ENCODE results near the gene ISM1. TPM values are rescaled to one million over a fixed set of nuclear protein-coding genes. Genes with fewer than 3 reads are reported as not detected.

ISM1 gene
- total RNA-seq, 4 donors from 2014 or later = 0.55 to 0.64 TPM; not detected in 2

GRCh38 chr20:13305284-13305683 is 84.2 kb downstream of the ISM1 start:
- intact Hi-C loops (cut with DNase I; ENCODE audit: low total_unique reads) = no loop called here
- H3K4me1 ChIP-seq = no peaks in the 10 kb centered on the region
- H3K27me3 ChIP-seq = no peaks in the 10 kb centered on the region
- H3K27ac ChIP-seq = no peak overlapping the region
- WGBS, 2 donors (ENCODE audit: low coverage in 1 of 2) = 59 to 79% methylated on average over 3 to 6 of the region's 6 CpGs
- no peak for DNase-seq
- no peaks in the 10 kb centered on the region for H3K9me3 ChIP-seq
- H3K36me3 ChIP-seq = no peaks in the 10 kb centered on the region
- in situ Hi-C loops (cut with MboI; ENCODE audit: low pct_ligation_motif_present in 1 of 4, low pct_unique_long_range_greater_than_20kb in 1 of 4, low sequenced_read_pairs in 3 of 4) = no loop called here
- TF ChIP-seq EP300 (IDR thresholded peaks at IDR 0.05; ENCODE audit: low read depth) (no peak), POLR2A (IDR thresholded peaks at IDR 0.05) (no peak), POLR2AphosphoS5 (IDR thresholded peaks at IDR 0.05) (no peak), CTCF (IDR thresholded peaks at IDR 0.05) (no peak)
- no peak overlapping the region for H3K4me3 ChIP-seq

- no peaks in the 10 kb centered on the region for H3K27me3 ChIP-seq
- no peaks in the 10 kb centered on the region for H3K4me1 ChIP-seq
- intact Hi-C loops (cut with DNase I; ENCODE audit: low total_unique reads) = no loop called here
- H3K4me3 ChIP-seq = no peak overlapping the region
- no peaks in the 10 kb centered on the region for H3K9me3 ChIP-seq
- DNase-seq = no peak
- no peak for TF ChIP-seq EP300 (IDR thresholded peaks at IDR 0.05; ENCODE audit: low read depth)
- no peak for TF ChIP-seq POLR2AphosphoS5 (IDR thresholded peaks at IDR 0.05)
- no peak for TF ChIP-seq CTCF (IDR thresholded peaks at IDR 0.05)
- no peak for TF ChIP-seq POLR2A (IDR thresholded peaks at IDR 0.05)
- no peaks in the 10 kb centered on the region for H3K36me3 ChIP-seq
- H3K27ac ChIP-seq = no peak overlapping the region
- in situ Hi-C loops (cut with MboI; ENCODE audit: low pct_ligation_motif_present in 1 of 4, low pct_unique_long_range_greater_than_20kb in 1 of 4, low sequenced_read_pairs in 3 of 4) = no loop called here
- 90 to 92% methylated on average over 8 to 9 of the region's 9 CpGs for WGBS, 2 donors (ENCODE audit: low coverage in 1 of 2)
Observed at GRCh38 chr20:13307562-13308163, 86.6 kb downstream of the ISM1 start.

- in situ Hi-C loops (cut with MboI; ENCODE audit: low pct_ligation_motif_present in 1 of 4, low pct_unique_long_range_greater_than_20kb in 1 of 4, low sequenced_read_pairs in 3 of 4) = no loop called here
Observed at GRCh38 chr20:13312300-13312699, 91.2 kb downstream of the ISM1 start.

GRCh38 chr20:13313201-13313600 is 92.1 kb downstream of the ISM1 start:
- Histone ChIP-seq H3K9me3 (no peaks in the 10 kb centered on the region), H3K27me3 (no peaks in the 10 kb centered on the region), H3K4me3 (no peak overlapping the region), H3K4me1 (no peaks in the 10 kb centered on the region), H3K36me3 (no peaks in the 10 kb centered on the region), H3K27ac (no peak overlapping the region)
- DNase-seq = no peak
- in situ Hi-C loops (cut with MboI; ENCODE audit: low pct_ligation_motif_present in 1 of 4, low pct_unique_long_range_greater_than_20kb in 1 of 4, low sequenced_read_pairs in 3 of 4) (no loop called here), intact Hi-C loops (cut with DNase I; ENCODE audit: low total_unique reads) (no loop called here)
- TF ChIP-seq POLR2AphosphoS5 (IDR thresholded peaks at IDR 0.05) (no peak), CTCF (IDR thresholded peaks at IDR 0.05) (no peak)
- WGBS, 2 donors (ENCODE audit: low coverage in 1 of 2) = 81 to 88% methylated on average over 5 of the region's 5 CpGs

More at GRCh38 chr20:13312300-13312699, 91.2 kb downstream of the ISM1 start:
- Histone ChIP-seq H3K9me3 (no peaks in the 10 kb centered on the region), H3K27ac (no peak overlapping the region), H3K36me3 (no peaks in the 10 kb centered on the region), H3K27me3 (no peaks in the 10 kb centered on the region), H3K4me3 (no peak overlapping the region), H3K4me1 (no peaks in the 10 kb centered on the region)
- intact Hi-C loops (cut with DNase I; ENCODE audit: low total_unique reads) = no loop called here
- DNase-seq = no peak
- TF ChIP-seq CTCF (IDR thresholded peaks at IDR 0.05) (no peak), POLR2AphosphoS5 (IDR thresholded peaks at IDR 0.05) (no peak), POLR2A (IDR thresholded peaks at IDR 0.05) (no peak), EP300 (IDR thresholded peaks at IDR 0.05; ENCODE audit: low read depth) (no peak)
- WGBS, 2 donors (ENCODE audit: low coverage in 1 of 2) = 80 to 87% methylated on average over 3 to 6 of the region's 6 CpGs

All from transverse colon (tissue), 4 donors.